Tibial nerve (tissue), 4 donors: Measurements from ENCODE around the gene GABRG3.

Experiments
- EP300 ChIP-seq, 2 donors: sonication (generic); formaldehyde crosslinking; IDR thresholded peaks; one replicate each; pipeline ENCODE4 v1.6.1; 2017; ENCODE audit warnings: antibody characterized with exemption in 2 of 2, mild to moderate bottlenecking in 1 of 2
- POLR2A ChIP-seq, 2 donors: fragments of 450-650 bp; IDR thresholded peaks; one replicate each; pipeline ENCODE4 v1.6.1; 2017; ENCODE audit warnings: antibody characterized with exemption in 2 of 2, mild to moderate bottlenecking in 2 of 2, moderate library complexity in 2 of 2
- TF ChIP-seq, protein P1 (sequence below), 5 experiments: fragments of 200-600 bp in 3 of 5; fragments of 450-650 bp in 2 of 5; sonication (generic) in 3 of 5; IDR thresholded peaks; one replicate each; pipeline ENCODE4 v1.5.1; 2016 to 2019; ENCODE audit warnings: antibody characterized with exemption in 5 of 5, mild to moderate bottlenecking in 3 of 5, moderate library complexity in 2 of 5

DNA sequence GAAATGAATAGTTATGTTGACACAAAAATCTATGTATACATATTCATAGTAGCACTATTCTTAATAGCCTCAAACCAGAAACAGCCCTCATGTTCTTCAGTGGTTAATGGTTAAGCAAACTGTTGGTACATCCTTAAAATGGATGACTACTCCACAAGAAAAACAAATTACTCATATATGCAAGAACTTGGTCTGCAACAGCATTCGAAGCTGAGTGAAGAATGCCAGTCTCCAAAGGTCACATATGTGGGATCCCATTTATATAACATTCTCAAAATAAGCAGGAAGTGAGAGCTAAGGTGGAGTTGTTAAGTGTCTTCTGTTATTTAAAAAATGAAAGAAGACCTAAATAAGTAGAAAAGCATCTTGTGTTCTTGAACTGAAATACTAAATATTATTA lies 365.7 kb downstream of the GABRG3 start:
- TF ChIP-seq, protein P1, sequence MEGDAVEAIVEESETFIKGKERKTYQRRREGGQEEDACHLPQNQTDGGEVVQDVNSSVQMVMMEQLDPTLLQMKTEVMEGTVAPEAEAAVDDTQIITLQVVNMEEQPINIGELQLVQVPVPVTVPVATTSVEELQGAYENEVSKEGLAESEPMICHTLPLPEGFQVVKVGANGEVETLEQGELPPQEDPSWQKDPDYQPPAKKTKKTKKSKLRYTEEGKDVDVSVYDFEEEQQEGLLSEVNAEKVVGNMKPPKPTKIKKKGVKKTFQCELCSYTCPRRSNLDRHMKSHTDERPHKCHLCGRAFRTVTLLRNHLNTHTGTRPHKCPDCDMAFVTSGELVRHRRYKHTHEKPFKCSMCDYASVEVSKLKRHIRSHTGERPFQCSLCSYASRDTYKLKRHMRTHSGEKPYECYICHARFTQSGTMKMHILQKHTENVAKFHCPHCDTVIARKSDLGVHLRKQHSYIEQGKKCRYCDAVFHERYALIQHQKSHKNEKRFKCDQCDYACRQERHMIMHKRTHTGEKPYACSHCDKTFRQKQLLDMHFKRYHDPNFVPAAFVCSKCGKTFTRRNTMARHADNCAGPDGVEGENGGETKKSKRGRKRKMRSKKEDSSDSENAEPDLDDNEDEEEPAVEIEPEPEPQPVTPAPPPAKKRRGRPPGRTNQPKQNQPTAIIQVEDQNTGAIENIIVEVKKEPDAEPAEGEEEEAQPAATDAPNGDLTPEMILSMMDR (IDR thresholded peaks at IDR 0.05) = no peak
- TF ChIP-seq POLR2A (IDR thresholded peaks at IDR 0.05) (no peak), EP300 (IDR thresholded peaks at IDR 0.05) (no peak)
